ENCODE measurements around the gene ZNF70.

The ZNF70 gene

DNA sequence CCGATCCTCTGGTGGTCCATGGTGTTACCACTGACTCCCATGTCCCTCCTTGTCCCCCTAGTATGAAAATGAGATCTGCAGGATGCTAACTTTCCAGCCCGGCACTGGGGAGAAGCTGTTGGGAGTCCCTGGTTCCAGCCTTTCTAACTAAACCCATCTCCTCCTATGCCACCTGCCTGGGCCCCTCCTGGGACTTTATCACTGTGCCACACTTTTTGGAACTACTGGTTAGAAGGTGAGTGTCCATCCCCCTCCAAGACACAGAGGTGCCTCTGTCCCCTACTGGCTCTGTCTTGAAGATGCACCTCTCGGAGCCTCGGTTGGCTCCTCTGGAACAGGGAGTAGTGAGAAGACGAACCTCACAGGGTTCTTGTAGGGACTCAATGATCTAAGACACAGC, 60.2 kb downstream of the ZNF70 start, which contains the start of gene RGL4:
RGL4 (plus strand) TSS at position 301 of the 400 bp plus-strand sequence. CDS start 1,018 bp downstream, outside the sequence.
- in situ Hi-C loops (cut with MboI; ENCODE audit: low sequenced_read_pairs, unreplicated experiment): no loop called here
- TF ChIP-seq, protein P1, sequence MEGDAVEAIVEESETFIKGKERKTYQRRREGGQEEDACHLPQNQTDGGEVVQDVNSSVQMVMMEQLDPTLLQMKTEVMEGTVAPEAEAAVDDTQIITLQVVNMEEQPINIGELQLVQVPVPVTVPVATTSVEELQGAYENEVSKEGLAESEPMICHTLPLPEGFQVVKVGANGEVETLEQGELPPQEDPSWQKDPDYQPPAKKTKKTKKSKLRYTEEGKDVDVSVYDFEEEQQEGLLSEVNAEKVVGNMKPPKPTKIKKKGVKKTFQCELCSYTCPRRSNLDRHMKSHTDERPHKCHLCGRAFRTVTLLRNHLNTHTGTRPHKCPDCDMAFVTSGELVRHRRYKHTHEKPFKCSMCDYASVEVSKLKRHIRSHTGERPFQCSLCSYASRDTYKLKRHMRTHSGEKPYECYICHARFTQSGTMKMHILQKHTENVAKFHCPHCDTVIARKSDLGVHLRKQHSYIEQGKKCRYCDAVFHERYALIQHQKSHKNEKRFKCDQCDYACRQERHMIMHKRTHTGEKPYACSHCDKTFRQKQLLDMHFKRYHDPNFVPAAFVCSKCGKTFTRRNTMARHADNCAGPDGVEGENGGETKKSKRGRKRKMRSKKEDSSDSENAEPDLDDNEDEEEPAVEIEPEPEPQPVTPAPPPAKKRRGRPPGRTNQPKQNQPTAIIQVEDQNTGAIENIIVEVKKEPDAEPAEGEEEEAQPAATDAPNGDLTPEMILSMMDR (IDR thresholded peaks at IDR 0.05; ENCODE audit: borderline replicate concordance, control extremely low read depth, extremely low read depth, insufficient read depth, missing control alignments): no peak
- peak; percentile 9 for DNase-seq (ENCODE audit: low spot score)

DNA sequence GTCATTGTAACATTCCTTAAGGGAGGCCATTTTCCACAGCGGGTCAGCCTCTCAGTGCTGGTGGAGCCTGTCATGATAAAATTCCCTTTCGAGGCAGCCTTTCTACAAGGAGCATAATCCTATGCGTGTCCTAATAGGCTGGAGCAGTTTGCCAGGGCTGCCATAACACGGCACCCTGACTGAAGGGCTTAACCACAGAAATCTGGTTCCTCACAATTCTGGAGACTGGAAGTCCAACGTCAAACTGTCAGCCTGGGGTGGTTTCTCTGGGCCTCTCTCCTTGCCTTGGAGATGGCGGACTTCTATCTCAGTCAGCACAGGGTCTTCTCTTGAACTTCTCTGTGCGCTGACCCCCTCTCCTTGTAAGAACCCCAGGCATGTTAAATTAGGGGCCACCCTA, 61.5 kb downstream of the ZNF70 start:
- DNase-seq (ENCODE audit: low spot score): no peak
- in situ Hi-C loops (cut with MboI; ENCODE audit: low sequenced_read_pairs, unreplicated experiment): no loop called here
- TF ChIP-seq, protein P1 (IDR thresholded peaks at IDR 0.05; ENCODE audit: borderline replicate concordance, control extremely low read depth, extremely low read depth, insufficient read depth, missing control alignments): no peak

All from GM13976 (cell line).